ENCODE measurements around the gene PTBP2. TPM values are rescaled to one million over a fixed set of nuclear protein-coding genes. Genes with fewer than 3 reads are reported as not detected.

Gene PTBP2
- total RNA-seq, 2 donors from 2014 or later: 47.7 to 52.0 TPM

- Histone ChIP-seq H3K9ac (ENCODE audit: extremely low read depth, low read length, poor library complexity, severe bottlenecking) (no peak overlapping the region), H3K4me3 (ENCODE audit: low read length) (no peak overlapping the region), H3K36me3 (ENCODE audit: control insufficient read depth, insufficient read depth, low read length) (peaks cover 22% of the 10 kb centered on the region), H3K9me3 (ENCODE audit: control insufficient read depth, low read length) (no peaks in the 10 kb centered on the region), H3K27me3 (ENCODE audit: control insufficient read depth, insufficient read depth, low read length, poor library complexity, severe bottlenecking) (no peaks in the 10 kb centered on the region), H3K4me1 (ENCODE audit: control insufficient read depth, insufficient read depth, low read length) (peaks cover 3% of the 10 kb centered on the region), H3K27ac (ENCODE audit: low read depth, low read length) (no peak overlapping the region)
- Mint-ChIP-seq H3K9me3 (no peaks in the 10 kb centered on the region), H3K27me3 (ENCODE audit: insufficient read depth) (no peaks in the 10 kb centered on the region), H3K36me3 (ENCODE audit: low read depth) (peaks cover 14% of the 10 kb centered on the region), H3K4me1 (no peaks in the 10 kb centered on the region), H3K27ac (no peak overlapping the region), H3K4me3 (no peak overlapping the region)
- TF ChIP-seq CTCF (conservative IDR thresholded peaks at IDR 0.05): no peak
- DNase-seq: no peak
These were observed 104.5 kb downstream of the PTBP2 start for GRCh38 chr1:96825950-96826576.

GRCh38 chr1:96833376-96833775, 111.8 kb downstream of the PTBP2 start:
- H3K4me3 ChIP-seq (ENCODE audit: low read length): no peak overlapping the region
- no peak for TF ChIP-seq CTCF (conservative IDR thresholded peaks at IDR 0.05)
- H3K9me3 Mint-ChIP-seq: no peaks in the 10 kb centered on the region
- peaks cover 10% of the 10 kb centered on the region for H3K4me1 ChIP-seq (ENCODE audit: control insufficient read depth, insufficient read depth, low read length)
- H3K4me1 Mint-ChIP-seq: peaks cover 19% of the 10 kb centered on the region
- no peaks in the 10 kb centered on the region for H3K9me3 ChIP-seq (ENCODE audit: control insufficient read depth, low read length)
- DNase-seq: no peak
- H3K27me3 ChIP-seq (ENCODE audit: control insufficient read depth, insufficient read depth, low read length, poor library complexity, severe bottlenecking): no peaks in the 10 kb centered on the region
- H3K36me3 Mint-ChIP-seq (ENCODE audit: low read depth): no peaks in the 10 kb centered on the region
- no peaks in the 10 kb centered on the region for H3K36me3 ChIP-seq (ENCODE audit: control insufficient read depth, insufficient read depth, low read length)
- no peaks in the 10 kb centered on the region for H3K27me3 Mint-ChIP-seq (ENCODE audit: insufficient read depth)
- H3K4me3 Mint-ChIP-seq: no peak overlapping the region
- H3K27ac Mint-ChIP-seq: no peak overlapping the region
- no peak overlapping the region for H3K27ac ChIP-seq (ENCODE audit: low read depth, low read length)
- no peak overlapping the region for H3K9ac ChIP-seq (ENCODE audit: extremely low read depth, low read length, poor library complexity, severe bottlenecking)
- WGBS, 2 experiments (ENCODE audit: insufficient coverage in 1 of 2, insufficient read length in 1 of 2): 85 to 92% methylated on average over 1 of the region's 1 CpG

- Mint-ChIP-seq H3K36me3 (ENCODE audit: low read depth) (no peaks in the 10 kb centered on the region), H3K9me3 (no peaks in the 10 kb centered on the region), H3K27me3 (ENCODE audit: insufficient read depth) (no peaks in the 10 kb centered on the region), H3K4me1 (peaks cover 21% of the 10 kb centered on the region), H3K27ac (no peak overlapping the region), H3K4me3 (no peak overlapping the region)
- Histone ChIP-seq H3K36me3 (ENCODE audit: control insufficient read depth, insufficient read depth, low read length) (no peaks in the 10 kb centered on the region), H3K4me1 (ENCODE audit: control insufficient read depth, insufficient read depth, low read length) (peaks cover 9% of the 10 kb centered on the region), H3K27me3 (ENCODE audit: control insufficient read depth, insufficient read depth, low read length, poor library complexity, severe bottlenecking) (no peaks in the 10 kb centered on the region), H3K9ac (ENCODE audit: extremely low read depth, low read length, poor library complexity, severe bottlenecking) (no peak overlapping the region), H3K4me3 (ENCODE audit: low read length) (no peak overlapping the region), H3K9me3 (ENCODE audit: control insufficient read depth, low read length) (no peaks in the 10 kb centered on the region), H3K27ac (ENCODE audit: low read depth, low read length) (no peak overlapping the region)
- no peak for TF ChIP-seq CTCF (conservative IDR thresholded peaks at IDR 0.05)
- 93 to 94% methylated on average over 2 of the region's 2 CpGs for WGBS, 2 experiments (ENCODE audit: insufficient coverage in 1 of 2, insufficient read length in 1 of 2)
- DNase-seq: no peak
These were observed 113.4 kb downstream of the PTBP2 start for GRCh38 chr1:96834986-96835385.

All from endodermal cell (in vitro differentiated cells).